Measurements from ENCODE around the gene ERC2.
"Not testable (repeated sequence)": the region's sequence is repeated elsewhere in the genome, so short reads cannot be mapped to it uniquely, and the experiment has no call there.

The ERC2 gene

GRCh38 chr3:56468184-56469106, at the start of gene ERC2:
Gene ERC2, minus strand, starts transcription at chr3:56468467.
- peak; percentile 24 for TF ChIP-seq CTCF (IDR thresholded peaks at IDR 0.05; ENCODE audit: low read depth, low read length, missing control alignments)
- no peak for DNase-seq (ENCODE audit: extremely low read depth, low read depth)
- peak within 1 kb of the TSS; percentile 49 for H3K4me3 ChIP-seq (replicated peaks; ENCODE audit: low read depth, low read length)

DNA sequence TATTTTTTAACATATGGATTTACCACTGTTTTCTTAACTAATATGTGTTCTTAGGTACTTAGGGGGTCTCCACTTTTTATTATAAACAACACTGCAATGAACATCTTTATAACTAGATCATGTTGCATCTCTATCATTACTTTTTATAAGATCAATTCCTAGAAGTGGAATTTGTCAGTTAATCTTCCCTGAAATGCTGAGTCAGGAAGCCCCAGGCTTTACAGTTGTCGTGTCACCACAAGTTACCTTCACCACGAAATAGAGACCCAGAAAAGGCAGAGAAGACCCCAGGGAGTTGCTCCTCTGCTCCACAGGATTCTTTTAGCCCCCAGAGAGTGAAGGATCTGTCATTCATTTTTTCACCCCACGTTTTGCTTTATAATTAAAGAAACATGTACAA, 34.5 kb upstream of the ERC2 start:
- no peak for TF ChIP-seq CTCF (IDR thresholded peaks at IDR 0.05; ENCODE audit: low read depth, low read length, missing control alignments)
- DNase-seq (ENCODE audit: extremely low read depth, low read depth): no peak
- no peak overlapping the region for H3K4me3 ChIP-seq (replicated peaks; ENCODE audit: low read depth, low read length)

DNA sequence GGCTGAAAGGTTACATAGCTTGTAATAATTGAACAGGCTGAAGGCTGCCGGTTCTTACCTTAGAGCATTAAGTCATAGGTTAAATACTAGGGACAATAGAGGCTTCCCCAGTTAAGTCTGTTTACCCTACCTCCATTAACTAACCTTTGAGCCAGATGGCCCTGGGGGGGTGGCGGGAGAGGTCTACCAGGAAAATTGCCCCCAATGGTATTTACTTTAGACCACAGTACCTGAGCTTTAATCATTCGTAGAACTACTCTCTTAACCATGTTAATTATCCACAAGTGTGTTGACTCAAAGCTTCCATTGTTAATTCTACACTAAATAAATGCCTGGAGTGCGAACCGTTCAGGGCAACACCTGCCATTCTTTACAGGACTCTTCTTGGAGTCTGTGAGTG, 28.1 kb upstream of the ERC2 start:
- not testable (repeated sequence) for H3K4me3 ChIP-seq (replicated peaks; ENCODE audit: low read depth, low read length); DNase-seq (ENCODE audit: extremely low read depth, low read depth)

DNA sequence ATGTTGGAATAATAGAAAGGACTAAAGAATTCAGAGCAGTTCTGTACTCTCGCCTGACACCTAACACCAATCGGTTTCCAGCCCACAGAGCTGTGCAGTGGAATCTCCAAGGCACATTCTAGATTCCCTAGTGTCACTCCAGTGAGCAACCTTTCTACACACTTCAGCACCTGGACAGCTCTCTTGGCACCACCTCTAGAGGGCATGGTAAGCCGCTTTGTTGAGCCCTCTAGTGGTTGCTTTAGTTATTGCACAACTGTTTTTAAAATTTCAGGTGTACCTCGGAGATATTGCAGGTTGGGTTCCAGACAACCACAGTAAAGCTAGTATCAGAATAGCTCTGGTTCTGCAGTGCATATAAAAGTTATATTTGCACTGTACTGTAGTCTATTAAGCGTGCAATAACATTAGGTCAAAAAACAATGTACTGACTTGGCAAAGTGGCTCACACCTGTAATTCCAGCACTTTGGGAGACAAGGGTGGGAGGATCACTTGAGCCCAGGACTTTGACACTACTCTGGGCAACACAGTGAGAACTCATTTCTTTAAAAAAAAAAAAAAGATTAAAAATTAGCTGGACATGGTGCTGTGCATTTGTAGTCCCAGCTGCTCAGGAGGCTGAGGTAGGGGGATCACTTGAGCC, 26.5 kb upstream of the ERC2 start:
- peak; percentile 95 for TF ChIP-seq CTCF (IDR thresholded peaks at IDR 0.05; ENCODE audit: low read depth, low read length, missing control alignments)

DNA sequence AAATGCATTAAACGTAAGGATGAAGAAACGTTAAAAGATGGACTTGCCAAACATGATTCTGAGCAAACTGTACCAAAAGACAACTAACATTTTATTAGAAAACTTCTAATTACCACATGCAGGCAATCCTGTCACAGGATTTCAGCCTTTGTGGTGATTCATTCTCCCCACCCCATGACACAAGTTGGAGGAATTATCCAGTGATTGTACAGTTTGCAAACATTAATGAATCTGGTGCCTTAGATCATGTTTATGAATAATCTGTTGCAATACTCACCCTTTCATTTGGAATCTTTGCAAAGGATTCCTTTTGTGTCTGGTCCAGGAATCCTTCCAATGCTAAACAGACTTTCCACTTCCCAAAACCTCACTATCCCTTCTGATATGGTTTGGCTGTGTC, 23.3 kb upstream of the ERC2 start:
- H3K4me3 ChIP-seq (replicated peaks; ENCODE audit: low read depth, low read length): no peak overlapping the region
- no peak for DNase-seq (ENCODE audit: extremely low read depth, low read depth)
- TF ChIP-seq CTCF (IDR thresholded peaks at IDR 0.05; ENCODE audit: low read depth, low read length, missing control alignments): no peak

More for the DNA sequence above, 26.5 kb upstream of the ERC2 start:
- no peak overlapping the region for H3K4me3 ChIP-seq (replicated peaks; ENCODE audit: low read depth, low read length)
- peak; percentile 80 for DNase-seq (ENCODE audit: extremely low read depth, low read depth)

GRCh38 chr3:56488812-56489600, 20.7 kb upstream of the ERC2 start:
- DNase-seq (ENCODE audit: extremely low read depth, low read depth): no peak

More at GRCh38 chr3:56488812-56489600, 20.7 kb upstream of the ERC2 start:
- no peak for TF ChIP-seq CTCF (IDR thresholded peaks at IDR 0.05; ENCODE audit: low read depth, low read length, missing control alignments)
- H3K4me3 ChIP-seq (replicated peaks; ENCODE audit: low read depth, low read length): no peak overlapping the region
